GM23338 (cell line): ENCODE data around the gene CHRNB2. TPM values are rescaled to one million over a fixed set of nuclear protein-coding genes. Genes with fewer than 3 reads are reported as not detected.

ENCODE experiments used
- ATAC-seq: fragments of 200-7000 bp; cut with Tn5 transposase; 3 replicates; pipeline ENCODE4 v1.9.1; 2020
- DNase-seq: peaks from one replicate; pipeline ENCODE4 v3.0.0-alpha.2; 2015; ENCODE audit warnings: low spot score
- H2AFZ ChIP-seq: fragments of 200-600 bp; sonication (generic); 2 replicates; pipeline ENCODE4 v1.8.0; 2016; ENCODE audit warnings: antibody characterized with exemption, mild to moderate bottlenecking, moderate library complexity
- H3F3A ChIP-seq: fragments of 200-600 bp; sonication (generic); replicated peaks from 2 replicates; pipeline ENCODE4 v1.8.0; 2017; ENCODE audit warnings: antibody characterized with exemption, mixed run types, low read depth
- H3K27ac ChIP-seq: fragments of 200-600 bp; sonication (generic); 2 replicates; pipeline ENCODE4 v1.6.1; 2016; ENCODE audit warnings: low read depth
- H3K27me3 ChIP-seq: fragments of 200-600 bp; sonication (generic); 2 replicates; pipeline ENCODE4 v1.8.0; 2016; ENCODE audit warnings: mild to moderate bottlenecking, mixed run types, moderate library complexity; ENCODE audit not compliant: insufficient read depth
- H3K36me3 ChIP-seq: fragments of 200-600 bp; sonication (generic); 2 replicates; pipeline ENCODE4 v1.8.0; 2016; ENCODE audit warnings: mild to moderate bottlenecking; ENCODE audit not compliant: insufficient read depth
- H3K4me1 ChIP-seq: fragments of 200-600 bp; sonication (generic); 2 replicates; pipeline ENCODE4 v1.8.0; 2016; ENCODE audit warnings: mild to moderate bottlenecking, moderate library complexity; ENCODE audit not compliant: insufficient read depth
- H3K4me2 ChIP-seq: fragments of 200-600 bp; sonication (generic); 2 replicates; pipeline ENCODE4 v1.7.1; 2017; ENCODE audit warnings: mixed run types
- H3K4me3 ChIP-seq: fragments of 200-600 bp; sonication (generic); 2 replicates; pipeline ENCODE4 v1.6.1; 2016; ENCODE audit warnings: mixed run types
- H3K79me2 ChIP-seq: fragments of 200-600 bp; sonication (generic); replicated peaks from 2 replicates; pipeline ENCODE4 v1.8.0; 2017; ENCODE audit warnings: mild to moderate bottlenecking; ENCODE audit not compliant: insufficient read depth
- H3K9me2 ChIP-seq: fragments of 200-600 bp; sonication (generic); 2 replicates; pipeline ENCODE4 v1.8.0; 2017; ENCODE audit not compliant: insufficient read depth
- H4K20me1 ChIP-seq: fragments of 200-600 bp; sonication (generic); replicated peaks from 2 replicates; pipeline ENCODE4 v1.8.0; 2017; ENCODE audit warnings: mild to moderate bottlenecking; ENCODE audit not compliant: insufficient read depth
- H3K27ac Mint-ChIP-seq: 2 replicates; pipeline ENCODE4 v1.8.0; 2020; ENCODE audit warnings: inconsistent platforms, mild to moderate bottlenecking, moderate library complexity, mixed read lengths
- H3K27me3 Mint-ChIP-seq: 3 replicates; pipeline ENCODE4 v1.8.0; 2022; ENCODE audit warnings: low read depth, mild to moderate bottlenecking, moderate library complexity, mixed read lengths, inconsistent platforms; ENCODE audit not compliant: insufficient read depth, poor library complexity
- H3K36me3 Mint-ChIP-seq: 3 replicates; pipeline ENCODE4 v1.8.0; 2021; ENCODE audit warnings: low read depth, mild to moderate bottlenecking, inconsistent platforms, moderate library complexity, mixed read lengths
- H3K4me1 Mint-ChIP-seq: 3 replicates; pipeline ENCODE4 v1.8.0; 2020; ENCODE audit warnings: mild to moderate bottlenecking, inconsistent platforms, mixed read lengths
- H3K4me3 Mint-ChIP-seq: 3 replicates; pipeline ENCODE4 v1.8.0; 2021; ENCODE audit warnings: moderate library complexity, mild to moderate bottlenecking, inconsistent platforms, mixed read lengths
- H3K9me3 Mint-ChIP-seq: 3 replicates; pipeline ENCODE4 v1.8.0; 2020; ENCODE audit warnings: moderate library complexity, mild to moderate bottlenecking, inconsistent platforms, mixed read lengths
- CREB1 ChIP-seq: fragments of 250-450 bp; sonication (Bioruptor Pico); IDR thresholded peaks from 2 replicates; pipeline ENCODE4 v1.5.0; 2020; ENCODE audit warnings: low read depth, mild to moderate bottlenecking, moderate library complexity
- CTCF ChIP-seq, 2 experiments: fragments of 200-600 bp in 1 of 2; sonication (generic) in 1 of 2; conservative IDR thresholded peaks; 2 replicates each; pipeline versions ENCODE4 v1.5.1 to v1.6.1; 2016 to 2017; ENCODE audit warnings: antibody characterized with exemption in 2 of 2, low read depth in 2 of 2, mild to moderate bottlenecking in 2 of 2, moderate library complexity in 1 of 2
- EZH2phosphoT487 ChIP-seq: fragments of 200-600 bp; sonication (generic); IDR thresholded peaks from one replicate; pipeline ENCODE4 v1.8.1; 2018; ENCODE audit warnings: antibody characterized with exemption; ENCODE audit not compliant: unreplicated experiment
- JUNB ChIP-seq: IDR thresholded peaks from one replicate; pipeline ENCODE4 v1.6.1; 2016; ENCODE audit warnings: antibody characterized with exemption; ENCODE audit not compliant: unreplicated experiment
- NANOG ChIP-seq: IDR thresholded peaks from 2 replicates; pipeline ENCODE4 v1.6.1; 2016; ENCODE audit warnings: antibody characterized with exemption, borderline replicate concordance
- POLR2AphosphoS5 ChIP-seq: IDR thresholded peaks from 2 replicates; pipeline ENCODE4 v1.6.1; 2016; ENCODE audit warnings: antibody characterized with exemption, low read depth
- REST ChIP-seq: IDR thresholded peaks from one replicate; pipeline ENCODE4 v1.6.1; 2018; ENCODE audit warnings: antibody characterized with exemption; ENCODE audit not compliant: unreplicated experiment
- STAT1 ChIP-seq: IDR thresholded peaks from one replicate; pipeline ENCODE4 v1.6.1; 2016; ENCODE audit warnings: antibody characterized with exemption; ENCODE audit not compliant: unreplicated experiment
- ZNF331 ChIP-seq: fragments of 250-450 bp; sonication (Bioruptor Pico); IDR thresholded peaks from 2 replicates; pipeline ENCODE4 v1.5.0; 2020; ENCODE audit warnings: low read depth, mild to moderate bottlenecking, moderate library complexity
- polyA plus RNA-seq: library from polyadenylated mRNA; unstranded; fragments of >200 nt; fragmentation: Nextera tagmentation; extraction: Ambion mirVana; gene quantifications from 2 replicates; pipeline ENCODE4 v1.2.1, GENCODE V29; 2016
- total RNA-seq: library from RNA; depleted of rRNA; stranded (reverse); fragments of >200 nt; shearing (Covaris generic); gene quantifications from 2 replicates; pipeline ENCODE4 v1.2.3, GENCODE V29; 2014
- TF ChIP-seq, protein P1 (sequence below): IDR thresholded peaks from 2 replicates; pipeline ENCODE4 v1.6.1; 2016; ENCODE audit warnings: antibody characterized with exemption

CHRNB2 gene
- total and polyA plus RNA-seq, 2 experiments from 2014 or later, result 0.73 to 3.6 TPM

DNA sequence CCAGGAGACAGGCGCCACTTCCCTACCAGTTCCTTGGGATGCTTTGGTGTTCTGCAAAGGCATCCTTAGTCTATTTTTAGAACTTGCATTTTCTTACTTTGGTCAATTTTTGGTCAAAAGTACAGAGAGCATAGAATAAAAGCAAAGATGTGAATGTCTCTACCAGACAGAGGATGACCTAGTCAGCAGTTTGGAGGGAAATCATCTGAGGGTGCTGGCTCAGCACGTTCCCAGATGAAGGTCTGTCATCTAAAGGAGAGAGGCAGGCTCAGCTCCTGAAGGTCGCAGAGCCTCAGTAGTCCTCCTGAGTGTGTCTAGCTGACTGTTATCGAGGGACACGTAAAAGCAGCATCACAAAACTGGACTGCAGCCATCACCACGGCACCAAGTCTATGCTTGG lies 15.3 kb downstream of the CHRNB2 start (continued):
- no peak for TF ChIP-seq REST

DNA sequence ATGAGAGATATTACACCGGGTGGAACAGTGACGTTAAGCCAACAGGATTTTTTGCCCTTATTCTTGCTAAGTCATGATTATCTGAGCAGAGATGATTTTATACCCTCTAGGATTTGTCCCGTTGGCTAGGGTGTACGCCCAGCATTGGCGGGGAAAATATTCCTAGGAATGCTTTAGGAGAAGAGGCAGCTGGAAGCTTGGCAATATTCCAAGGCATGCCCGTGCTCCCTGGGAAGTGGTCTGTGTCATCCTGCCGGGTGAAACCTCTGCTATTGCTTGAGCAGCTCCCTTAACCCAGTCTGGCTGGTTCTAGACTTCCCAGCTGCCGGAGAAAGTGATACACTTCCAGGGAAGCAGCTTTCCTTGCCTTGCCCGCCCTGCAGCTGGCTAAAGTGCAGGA lies 16.2 kb downstream of the CHRNB2 start:
- no peak for DNase-seq
- H3K27ac Mint-ChIP-seq, result no peak overlapping the region
- H3K36me3 Mint-ChIP-seq, result peaks cover 99% of the 10 kb centered on the region
- Histone ChIP-seq H3K27me3 (no peaks in the 10 kb centered on the region), H3K4me3 (no peak overlapping the region), H3K4me1 (no peaks in the 10 kb centered on the region), H3K4me2 (no peak overlapping the region), H4K20me1 (peaks cover 22% of the 10 kb centered on the region), H3K9me2 (no peaks in the 10 kb centered on the region), H3K36me3 (peaks cover 62% of the 10 kb centered on the region), H3F3A (0 out of 2 replicates have a peak, but pooled peaks cover 3% of the 10 kb centered on the region), H3K27ac (no peak overlapping the region), H2AFZ (no peak overlapping the region), H3K79me2 (no peaks in the 10 kb centered on the region)
- no peak for ATAC-seq
- H3K4me3 Mint-ChIP-seq, result no peak overlapping the region
- peaks cover 4% of the 10 kb centered on the region for H3K27me3 Mint-ChIP-seq
- no peaks in the 10 kb centered on the region for H3K9me3 Mint-ChIP-seq
- H3K4me1 Mint-ChIP-seq, result no peaks in the 10 kb centered on the region; the same call in 2 of the 3 replicates
- TF ChIP-seq ZNF331 (CRISPR knock-in tag) (no peak), STAT1 (no peak), POLR2AphosphoS5 (no peak), EZH2phosphoT487 (no peak), NANOG (no peak), JUNB (no peak), CREB1 (no peak), REST (no peak), CTCF (conservative IDR thresholded peaks at IDR 0.05; ENCODE audit: low read depth in 2 of 2) (no peak)
- TF ChIP-seq, protein P1, sequence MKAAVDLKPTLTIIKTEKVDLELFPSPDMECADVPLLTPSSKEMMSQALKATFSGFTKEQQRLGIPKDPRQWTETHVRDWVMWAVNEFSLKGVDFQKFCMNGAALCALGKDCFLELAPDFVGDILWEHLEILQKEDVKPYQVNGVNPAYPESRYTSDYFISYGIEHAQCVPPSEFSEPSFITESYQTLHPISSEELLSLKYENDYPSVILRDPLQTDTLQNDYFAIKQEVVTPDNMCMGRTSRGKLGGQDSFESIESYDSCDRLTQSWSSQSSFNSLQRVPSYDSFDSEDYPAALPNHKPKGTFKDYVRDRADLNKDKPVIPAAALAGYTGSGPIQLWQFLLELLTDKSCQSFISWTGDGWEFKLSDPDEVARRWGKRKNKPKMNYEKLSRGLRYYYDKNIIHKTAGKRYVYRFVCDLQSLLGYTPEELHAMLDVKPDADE, result no peak
